UCSD-AML1 (cell line): ENCODE measurements around the gene VWA3B.
"Not testable (repeated sequence)": the region's sequence is repeated elsewhere in the genome, so short reads cannot be mapped to it uniquely, and the experiment has no call there.

Source experiments
- DNase-seq: peaks from one replicate; lab custom pipeline; 2025; ENCODE audit not compliant: unreplicated experiment; lab: John Stamatoyannopoulos, UW

VWA3B gene

GRCh38 chr2:98240786-98241398 lies 153.9 kb downstream of the VWA3B start:
- no peak for DNase-seq

DNA sequence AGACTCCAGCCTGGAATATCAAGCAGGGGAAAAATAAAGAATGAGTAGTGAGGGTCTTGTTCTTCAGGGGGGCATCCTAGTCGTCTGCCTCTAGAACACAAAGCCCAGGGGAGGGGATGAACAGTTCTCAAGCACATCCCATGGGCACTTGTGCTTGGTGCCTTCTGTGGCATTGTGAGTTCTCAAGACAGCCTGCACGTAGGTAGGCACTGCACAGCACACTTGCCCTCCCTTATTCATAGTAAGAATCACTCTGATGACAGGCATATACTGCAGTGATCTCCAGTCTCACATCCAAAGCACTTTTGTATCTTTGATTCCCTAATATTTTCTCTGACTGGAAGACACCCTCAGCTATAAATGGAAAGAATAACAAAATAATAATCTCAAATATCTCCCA lies 154.6 kb downstream of the VWA3B start:
- no peak for DNase-seq

DNA sequence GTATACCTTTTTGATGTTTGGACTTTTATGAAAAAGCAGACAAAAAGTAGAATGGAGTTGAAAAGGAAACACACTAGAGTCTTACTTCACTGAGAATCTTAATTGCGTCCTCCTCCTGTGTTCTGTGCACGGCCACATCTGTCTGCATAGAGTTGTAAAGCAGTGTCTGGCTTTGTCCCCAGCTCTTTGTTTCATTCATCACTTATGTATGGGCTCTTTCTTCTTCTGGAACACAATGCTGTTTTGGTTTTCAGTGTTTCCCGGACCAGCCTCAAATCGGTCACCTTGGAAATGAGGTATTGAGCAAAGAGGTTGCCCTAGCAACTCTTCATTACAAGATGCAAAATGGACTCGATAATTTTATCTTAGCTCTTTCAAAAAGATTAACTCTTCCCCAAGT lies 155.0 kb downstream of the VWA3B start:
- DNase-seq: no peak

GRCh38 chr2:98245491-98245890 lies 158.5 kb downstream of the VWA3B start:
- no peak for DNase-seq

DNA sequence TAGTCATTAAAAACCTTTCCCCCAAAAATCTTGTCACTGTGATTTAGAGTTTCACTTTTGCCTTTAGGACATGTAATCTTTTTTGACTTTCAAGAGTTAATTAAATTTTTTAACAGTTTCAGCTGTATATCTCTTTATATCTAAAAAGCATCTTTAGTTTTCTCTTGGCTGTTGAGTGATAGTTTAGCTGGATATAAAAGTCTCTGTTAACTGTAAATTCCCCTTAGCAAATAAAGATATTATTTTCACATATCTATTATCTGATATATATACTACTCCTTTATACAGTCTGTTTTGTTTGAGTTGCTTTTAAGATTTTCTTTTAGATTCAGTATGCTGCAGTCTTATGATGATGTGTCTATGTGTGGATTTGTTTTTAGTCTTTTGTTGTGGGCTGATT lies 160.4 kb downstream of the VWA3B start:
- DNase-seq: no peak

- DNase-seq: no peak
Observed at GRCh38 chr2:98252038-98252773, 165.2 kb downstream of the VWA3B start.

- no peak for DNase-seq
Observed at GRCh38 chr2:98253461-98254070, 166.6 kb downstream of the VWA3B start.

DNA sequence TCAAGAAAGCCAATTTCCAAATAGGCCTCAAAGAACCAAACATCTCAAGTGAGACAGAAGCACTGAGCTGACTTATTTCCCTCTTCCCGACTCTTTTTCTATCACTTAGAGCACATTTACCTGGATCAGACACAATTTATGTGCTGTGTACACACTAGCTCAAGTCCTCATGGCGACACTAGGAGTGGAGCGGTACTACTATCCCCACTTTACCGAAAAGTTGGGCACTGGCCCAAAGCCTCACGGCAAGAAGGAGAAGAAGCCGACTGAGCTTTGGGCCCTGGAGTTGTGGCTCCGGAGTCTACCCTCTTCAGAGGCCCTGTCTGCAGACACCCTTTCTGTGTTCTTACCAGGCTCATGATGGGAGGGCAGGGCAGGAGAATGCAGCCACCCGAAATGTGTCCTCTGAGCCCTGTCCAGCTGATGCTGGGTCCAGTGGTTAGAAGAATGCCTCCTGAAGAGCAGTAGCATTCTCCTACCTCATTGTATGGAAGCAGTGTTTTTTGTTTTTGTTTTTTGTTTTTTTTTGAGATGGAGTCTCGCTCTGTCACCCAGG lies 167.6 kb downstream of the VWA3B start:
- no peak for DNase-seq

- no peak for DNase-seq
Observed at GRCh38 chr2:98258906-98259305, 171.9 kb downstream of the VWA3B start.

- DNase-seq: no peak
Observed at GRCh38 chr2:98263362-98263761, 176.4 kb downstream of the VWA3B start.

- DNase-seq: not testable (repeated sequence)
Observed at GRCh38 chr2:98268225-98268624, 181.3 kb downstream of the VWA3B start.

- DNase-seq: no peak
Observed at GRCh38 chr2:98269274-98269673, 182.3 kb downstream of the VWA3B start.

DNA sequence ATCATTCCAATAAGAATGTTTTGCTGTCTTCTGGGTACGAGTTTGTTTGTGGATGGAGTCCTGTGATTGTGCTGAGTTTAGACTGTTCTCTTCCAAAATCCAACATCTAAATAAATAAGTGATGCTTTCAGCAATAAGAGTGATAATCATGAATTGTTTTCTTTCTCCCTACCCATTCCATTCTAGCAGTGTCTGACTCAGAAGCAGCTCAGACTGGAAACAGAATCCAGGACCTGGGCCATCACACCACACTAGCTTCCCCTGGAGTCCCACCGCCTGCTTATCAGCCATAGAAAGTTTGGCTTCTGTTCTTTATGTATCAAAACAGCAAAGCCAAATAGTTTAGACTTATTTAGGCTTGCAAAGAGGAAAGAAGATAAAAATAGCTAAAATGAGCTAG lies 182.9 kb downstream of the VWA3B start:
- DNase-seq: no peak

DNA sequence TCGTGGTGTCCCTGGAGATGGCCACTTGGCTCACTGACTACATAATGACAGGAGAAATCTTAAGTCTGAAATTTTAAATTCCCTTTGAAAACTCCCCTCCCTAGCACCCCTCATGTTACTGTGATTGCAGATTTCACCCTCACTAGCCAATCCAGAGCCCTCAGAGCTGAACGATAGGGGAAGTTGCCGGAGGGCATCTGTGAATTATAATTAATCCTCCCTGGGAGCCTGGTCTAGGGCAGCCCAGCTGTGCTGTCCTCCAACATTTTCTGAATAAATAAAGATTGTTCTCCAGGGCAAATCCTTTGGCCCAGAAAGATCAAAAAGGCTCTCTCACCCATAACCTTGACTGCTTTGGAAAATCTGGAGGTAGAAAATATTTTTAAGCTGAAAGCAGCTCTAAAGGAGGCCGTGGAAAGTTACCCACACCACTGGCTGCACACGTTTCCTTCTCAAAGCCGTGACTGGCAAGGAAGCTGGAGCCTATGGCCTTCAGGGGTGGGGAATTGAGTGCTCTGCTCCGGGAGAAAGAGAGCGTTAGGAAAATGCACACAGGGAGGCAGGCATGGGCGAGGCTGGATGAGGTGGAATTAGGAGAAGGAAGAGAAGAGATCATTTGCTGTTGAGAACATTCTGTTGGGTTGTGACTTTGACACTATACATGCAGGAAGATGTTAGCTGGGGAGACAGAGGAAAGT lies 190.3 kb downstream of the VWA3B start:
- DNase-seq: no peak

DNA sequence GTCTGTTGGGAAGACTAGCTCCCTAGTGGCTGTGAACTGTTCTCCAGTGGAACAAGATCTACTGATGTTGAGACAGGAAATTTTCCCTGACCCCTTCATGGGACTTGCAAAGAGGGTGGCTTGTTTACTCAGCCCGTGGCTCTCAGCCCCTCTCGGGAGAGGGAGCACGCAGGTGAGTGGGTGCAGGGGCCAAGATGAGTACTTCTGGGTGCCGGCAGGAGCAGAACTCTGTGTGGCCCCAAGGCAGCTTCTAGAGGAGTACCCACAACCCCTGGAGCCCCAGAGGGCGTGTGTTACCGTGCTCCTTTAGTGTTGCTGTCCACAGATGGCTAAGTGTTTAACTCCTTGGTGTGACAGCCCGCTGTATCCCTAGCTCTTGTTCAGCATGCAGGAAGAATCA lies 191.1 kb downstream of the VWA3B start:
- no peak for DNase-seq

- DNase-seq: no peak
Observed at GRCh38 chr2:98280376-98281102, 193.6 kb downstream of the VWA3B start.

DNA sequence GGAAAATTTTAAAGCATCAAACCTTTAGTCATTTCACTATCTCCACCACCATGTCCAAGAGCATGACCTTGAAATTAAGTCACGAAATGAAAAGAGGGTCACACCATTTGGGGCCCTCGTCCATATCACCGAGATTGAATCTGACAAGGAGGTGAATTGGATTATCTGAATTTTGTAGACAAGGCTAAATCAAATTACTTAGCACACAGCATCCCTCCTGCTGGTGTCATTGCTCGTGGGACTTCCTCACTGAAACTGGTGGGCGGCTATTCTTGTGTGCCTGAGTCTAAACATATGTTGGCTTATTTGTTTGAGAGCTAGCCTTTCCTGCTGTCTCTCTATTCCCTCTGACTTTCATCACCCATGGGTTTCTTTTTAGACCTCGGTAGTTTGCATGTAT lies 194.6 kb downstream of the VWA3B start:
- no peak for DNase-seq

- DNase-seq: no peak
Observed at GRCh38 chr2:98282109-98282508, 195.1 kb downstream of the VWA3B start.

GRCh38 chr2:98293030-98293429 lies 206.1 kb downstream of the VWA3B start:
- DNase-seq: no peak

DNA sequence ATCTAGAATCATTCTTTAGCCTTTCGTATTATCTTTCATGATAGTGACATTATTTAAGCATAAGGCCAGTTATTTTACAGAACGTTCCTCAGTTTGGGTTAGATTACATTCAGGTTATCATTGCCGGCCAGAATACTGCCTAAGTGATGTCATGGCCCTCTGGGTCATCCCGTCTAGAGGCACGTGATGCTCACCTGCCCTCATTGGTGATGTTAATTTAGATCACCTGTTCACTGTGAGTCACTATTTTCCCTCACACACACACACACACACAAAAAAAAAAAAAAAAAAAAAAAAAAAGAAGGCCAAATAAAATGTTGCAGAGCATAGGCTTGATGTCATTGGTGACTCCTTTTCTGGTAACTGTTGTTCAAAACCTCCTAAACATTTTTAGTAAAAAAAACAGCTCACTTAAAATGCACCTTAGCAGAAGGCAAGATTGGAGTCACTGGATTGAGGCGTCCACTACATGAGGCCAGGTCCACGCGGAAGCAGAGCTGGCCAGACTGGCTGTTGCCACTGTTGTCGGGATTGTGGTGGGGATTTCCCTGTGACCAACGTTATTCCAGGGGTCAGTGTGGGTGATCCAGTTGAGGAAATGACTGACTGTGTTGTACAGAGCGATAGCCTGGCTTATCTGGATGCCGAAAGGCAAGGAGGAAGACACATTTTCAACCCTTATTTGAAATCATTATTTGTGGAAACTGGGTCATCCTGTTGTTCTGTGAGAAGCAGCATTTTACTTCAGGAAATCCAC lies 207.1 kb downstream of the VWA3B start:
- DNase-seq: no peak
